OCI-LY7 (cell line): Measurements from ENCODE around the gene COL18A1.

Experiments
- EZH2phosphoT487 ChIP-seq: fragments of 200-600 bp; sonication (generic); IDR thresholded peaks from 2 replicates; pipeline ENCODE4 v1.6.1; 2018; ENCODE audit warnings: low read depth, borderline replicate concordance, mild to moderate bottlenecking, mixed run types, antibody characterized with exemption, low read length, moderate library complexity, mixed read lengths
- TF ChIP-seq, protein P1 (sequence below): fragments of 200-600 bp; sonication (generic); conservative IDR thresholded peaks from 2 replicates; pipeline ENCODE4 v1.5.1; 2014; ENCODE audit warnings: mild to moderate bottlenecking, antibody characterized with exemption, low read length, moderate library complexity, mixed read lengths

- TF ChIP-seq, protein P1, sequence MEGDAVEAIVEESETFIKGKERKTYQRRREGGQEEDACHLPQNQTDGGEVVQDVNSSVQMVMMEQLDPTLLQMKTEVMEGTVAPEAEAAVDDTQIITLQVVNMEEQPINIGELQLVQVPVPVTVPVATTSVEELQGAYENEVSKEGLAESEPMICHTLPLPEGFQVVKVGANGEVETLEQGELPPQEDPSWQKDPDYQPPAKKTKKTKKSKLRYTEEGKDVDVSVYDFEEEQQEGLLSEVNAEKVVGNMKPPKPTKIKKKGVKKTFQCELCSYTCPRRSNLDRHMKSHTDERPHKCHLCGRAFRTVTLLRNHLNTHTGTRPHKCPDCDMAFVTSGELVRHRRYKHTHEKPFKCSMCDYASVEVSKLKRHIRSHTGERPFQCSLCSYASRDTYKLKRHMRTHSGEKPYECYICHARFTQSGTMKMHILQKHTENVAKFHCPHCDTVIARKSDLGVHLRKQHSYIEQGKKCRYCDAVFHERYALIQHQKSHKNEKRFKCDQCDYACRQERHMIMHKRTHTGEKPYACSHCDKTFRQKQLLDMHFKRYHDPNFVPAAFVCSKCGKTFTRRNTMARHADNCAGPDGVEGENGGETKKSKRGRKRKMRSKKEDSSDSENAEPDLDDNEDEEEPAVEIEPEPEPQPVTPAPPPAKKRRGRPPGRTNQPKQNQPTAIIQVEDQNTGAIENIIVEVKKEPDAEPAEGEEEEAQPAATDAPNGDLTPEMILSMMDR, result no peak
- TF ChIP-seq EZH2phosphoT487, result no peak
Measured at GRCh38 chr21:45416620-45417019, 11.7 kb downstream of the COL18A1 start.
